ENCODE data around the gene MBIP.

Gene MBIP

GRCh38 chr14:36284971-36285595, 35.4 kb downstream of the MBIP start:
- ATAC-seq (ENCODE audit: low read depth) (0 out of 3 replicates have a peak, but pooled peaks have one; percentile 14), DNase-seq (ENCODE audit: low spot score) (no peak)
- Histone ChIP-seq H3K36me3 (ENCODE audit: low read depth) (no peaks in the 10 kb centered on the region), H3K4me3 (ENCODE audit: severe bottlenecking) (no peak overlapping the region), H3K27ac (ENCODE audit: poor library complexity, severe bottlenecking) (no peak overlapping the region), H3K4me1 (ENCODE audit: insufficient read depth, poor library complexity, severe bottlenecking) (peaks cover 6% of the 10 kb centered on the region), H3K27me3 (ENCODE audit: insufficient read depth, poor library complexity, severe bottlenecking) (no peaks in the 10 kb centered on the region), H3K9me3 (ENCODE audit: severe bottlenecking) (no peaks in the 10 kb centered on the region)
- no peak for TF ChIP-seq CTCF (IDR thresholded peaks at IDR 0.05; ENCODE audit: poor library complexity, severe bottlenecking)

- H3K27ac ChIP-seq (ENCODE audit: poor library complexity, severe bottlenecking) = no peak overlapping the region
- ATAC-seq (ENCODE audit: low read depth) (no peak), DNase-seq (ENCODE audit: low spot score) (no peak)
- H3K4me3 ChIP-seq (ENCODE audit: severe bottlenecking) = no peak overlapping the region
- peaks cover 10% of the 10 kb centered on the region for H3K4me1 ChIP-seq (ENCODE audit: insufficient read depth, poor library complexity, severe bottlenecking)
- H3K9me3 ChIP-seq (ENCODE audit: severe bottlenecking) = no peaks in the 10 kb centered on the region
- H3K27me3 ChIP-seq (ENCODE audit: insufficient read depth, poor library complexity, severe bottlenecking) = peaks cover 20% of the 10 kb centered on the region
- no peak for TF ChIP-seq CTCF (IDR thresholded peaks at IDR 0.05; ENCODE audit: poor library complexity, severe bottlenecking)
- no peaks in the 10 kb centered on the region for H3K36me3 ChIP-seq (ENCODE audit: low read depth)
These were observed 39.1 kb downstream of the MBIP start for GRCh38 chr14:36281309-36281708.

- DNase-seq (ENCODE audit: low spot score) (no peak), ATAC-seq (ENCODE audit: low read depth) (peak; percentile 58; the same call in 2 of the 3 replicates)
- peaks cover 10% of the 10 kb centered on the region for H3K4me1 ChIP-seq (ENCODE audit: insufficient read depth, poor library complexity, severe bottlenecking)
These were observed 40.9 kb downstream of the MBIP start for GRCh38 chr14:36279306-36280190.

GRCh38 chr14:36275741-36276140, 44.7 kb downstream of the MBIP start:
- no peak for DNase-seq (ENCODE audit: low spot score)
- H3K4me3 ChIP-seq (ENCODE audit: severe bottlenecking) = no peak overlapping the region
- no peak for ATAC-seq (ENCODE audit: low read depth)
- H3K27ac ChIP-seq (ENCODE audit: poor library complexity, severe bottlenecking) = no peak overlapping the region
- peaks cover 63% of the 10 kb centered on the region for H3K27me3 ChIP-seq (ENCODE audit: insufficient read depth, poor library complexity, severe bottlenecking)
- no peak for TF ChIP-seq CTCF (IDR thresholded peaks at IDR 0.05; ENCODE audit: poor library complexity, severe bottlenecking)
- peaks cover 10% of the 10 kb centered on the region for H3K4me1 ChIP-seq (ENCODE audit: insufficient read depth, poor library complexity, severe bottlenecking)
- no peaks in the 10 kb centered on the region for H3K36me3 ChIP-seq (ENCODE audit: low read depth)
- H3K9me3 ChIP-seq (ENCODE audit: severe bottlenecking) = no peaks in the 10 kb centered on the region

More at GRCh38 chr14:36279306-36280190, 40.9 kb downstream of the MBIP start:
- Histone ChIP-seq H3K27ac (ENCODE audit: poor library complexity, severe bottlenecking) (no peak overlapping the region), H3K36me3 (ENCODE audit: low read depth) (no peaks in the 10 kb centered on the region), H3K27me3 (ENCODE audit: insufficient read depth, poor library complexity, severe bottlenecking) (peaks cover 27% of the 10 kb centered on the region), H3K9me3 (ENCODE audit: severe bottlenecking) (no peaks in the 10 kb centered on the region), H3K4me3 (ENCODE audit: severe bottlenecking) (no peak overlapping the region)
- no peak for TF ChIP-seq CTCF (IDR thresholded peaks at IDR 0.05; ENCODE audit: poor library complexity, severe bottlenecking)
